H4 (cell line): ENCODE results near the gene TCTA. TPM values are rescaled to one million over a fixed set of nuclear protein-coding genes. Genes with fewer than 3 reads are reported as not detected.

ENCODE experiments used
- DNase-seq: peaks from one replicate; pipeline ENCODE4 v3.0.0-alpha.2; 2015; ENCODE audit warnings: low spot score
- total RNA-seq: library from RNA; depleted of rRNA; stranded (reverse); fragments of >200 nt; shearing (Covaris generic); gene quantifications from 2 replicates; pipeline ENCODE4 v1.2.3, GENCODE V29; 2014

The TCTA gene
- total RNA-seq, 1 experiment from 2014 or later, result 27.6 TPM

GRCh38 chr3:49410846-49411534 is 1.2 kb upstream of the TCTA start:
- no peak for DNase-seq

- no peak for DNase-seq
These were observed 672 bp upstream of the TCTA start for GRCh38 chr3:49411535-49411967.

- DNase-seq, result no peak
These were observed 562 bp downstream of the TCTA start for GRCh38 chr3:49412632-49413337.

GRCh38 chr3:49413338-49413734 is 1.1 kb downstream of the TCTA start:
- no peak for DNase-seq

- DNase-seq, result no peak
These were observed 2.5 kb downstream of the TCTA start for GRCh38 chr3:49414753-49415152.

- DNase-seq, result no peak
These were observed 3.8 kb downstream of the TCTA start for GRCh38 chr3:49415931-49416601.

GRCh38 chr3:49416867-49417266 is 4.6 kb downstream of the TCTA start:
- DNase-seq, result no peak

GRCh38 chr3:49417516-49418120 is 5.4 kb downstream of the TCTA start:
- DNase-seq, result no peak

- no peak for DNase-seq
These were observed 9.7 kb downstream of the TCTA start for GRCh38 chr3:49421890-49422378.

- DNase-seq, result no peak
These were observed 10.4 kb downstream of the TCTA start, which contains the start of gene AMT for GRCh38 chr3:49422379-49423248. AMT (minus strand) TSS chr3:49422473; CDS start chr3:49422450, 23 bp downstream.

- DNase-seq, result no peak
These were observed 12.6 kb downstream of the TCTA start for GRCh38 chr3:49424816-49425215.

- DNase-seq, result no peak
These were observed 15.4 kb downstream of the TCTA start for GRCh38 chr3:49427586-49427985.

- no peak for DNase-seq
These were observed 16.5 kb downstream of the TCTA start for GRCh38 chr3:49428752-49429080.

- no peak for DNase-seq
These were observed 22.5 kb downstream of the TCTA start for GRCh38 chr3:49434731-49435130.

GRCh38 chr3:49445391-49445790 is 33.2 kb downstream of the TCTA start:
- DNase-seq, result no peak

- no peak for DNase-seq
These were observed 41.4 kb downstream of the TCTA start for GRCh38 chr3:49453621-49454020.

GRCh38 chr3:49454458-49454857 is 42.2 kb downstream of the TCTA start:
- DNase-seq, result no peak

- no peak for DNase-seq
These were observed 42.9 kb downstream of the TCTA start for GRCh38 chr3:49454898-49455681.

GRCh38 chr3:49456466-49456865 is 44.2 kb downstream of the TCTA start:
- no peak for DNase-seq

- no peak for DNase-seq
These were observed 48.1 kb downstream of the TCTA start for GRCh38 chr3:49460188-49460890.
